ENCODE results near the gene ABCG4. TPM values are rescaled to one million over a fixed set of nuclear protein-coding genes. Genes with fewer than 3 reads are reported as not detected.
"Not testable (repeated sequence)": the region's sequence is repeated elsewhere in the genome, so short reads cannot be mapped to it uniquely, and the experiment has no call there.

ABCG4 gene
- total RNA-seq, 1 experiment from 2014 or later, result not detected

- no peak for DNase-seq (ENCODE audit: low spot score)
- H3K27ac ChIP-seq (ENCODE audit: low read depth, low read length, poor library complexity, severe bottlenecking), result no peak overlapping the region
- BruUV-seq (replicated peaks), result no TSS peak
- H3K4me3 ChIP-seq (ENCODE audit: low read depth, low read length, poor library complexity, severe bottlenecking), result no peak overlapping the region
- intact Hi-C loops (cut with micrococcal nuclease; ENCODE audit: unreplicated experiment), result no loop called here
- POLR2A ChIA-PET (ENCODE audit: low non-redundant PET), result interaction anchor here (0.7 kb wide), 1 partner anchor 21 kb away, joined by 3 read pairs; no protein-coding TSS in a partner anchor
- no peaks in the 10 kb centered on the region for H3K4me1 ChIP-seq (ENCODE audit: insufficient read depth, low read length, poor library complexity, severe bottlenecking)
- CTCF ChIA-PET, result no interaction called here
- TF ChIP-seq EZH2 (IDR thresholded peaks at IDR 0.05; ENCODE audit: borderline replicate concordance, low read depth, low read length, poor library complexity, severe bottlenecking), result no peak
- TF ChIP-seq CTCF (conservative IDR thresholded peaks at IDR 0.05; ENCODE audit: low read depth, low read length), result no peak
- H3K27me3 ChIP-seq (replicated peaks; ENCODE audit: insufficient read depth, low read depth, low read length, poor library complexity), result no peaks in the 10 kb centered on the region
- no peaks in the 10 kb centered on the region for H3K9me3 ChIP-seq (ENCODE audit: low read depth, low read length, poor library complexity, severe bottlenecking)
- H3K36me3 ChIP-seq (ENCODE audit: insufficient read depth, low read length, poor library complexity, severe bottlenecking), result no peaks in the 10 kb centered on the region
Measured at GRCh38 chr11:119188887-119189286, 40.0 kb downstream of the ABCG4 start.

DNA sequence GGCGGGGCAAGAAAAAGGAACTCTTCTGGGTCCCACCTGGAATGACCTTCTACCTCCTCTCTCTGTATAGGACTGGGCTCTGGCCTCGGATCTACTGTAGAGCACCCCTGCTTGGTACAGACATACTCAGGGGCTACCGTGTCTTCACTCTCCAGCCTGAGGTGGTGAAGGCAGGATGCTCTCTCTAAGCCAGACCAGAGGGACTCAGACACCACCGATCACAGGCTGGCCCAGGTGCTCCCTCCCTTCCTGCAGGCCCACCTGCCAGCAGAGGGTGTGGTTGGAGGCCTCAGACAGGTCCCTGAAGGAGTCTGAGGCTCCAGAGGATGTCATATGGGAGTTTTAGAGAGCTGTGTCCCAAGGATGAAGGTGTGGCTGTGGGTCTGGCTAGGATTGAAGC, 40.5 kb downstream of the ABCG4 start:
- no peak overlapping the region for H3K27ac ChIP-seq (ENCODE audit: low read depth, low read length, poor library complexity, severe bottlenecking)
- no TSS peak for BruUV-seq (replicated peaks)
- TF ChIP-seq CTCF (conservative IDR thresholded peaks at IDR 0.05; ENCODE audit: low read depth, low read length) (no peak), EZH2 (IDR thresholded peaks at IDR 0.05; ENCODE audit: borderline replicate concordance, low read depth, low read length, poor library complexity, severe bottlenecking) (no peak)
- H3K4me1 ChIP-seq (ENCODE audit: insufficient read depth, low read length, poor library complexity, severe bottlenecking), result no peaks in the 10 kb centered on the region
- no peak overlapping the region for H3K4me3 ChIP-seq (ENCODE audit: low read depth, low read length, poor library complexity, severe bottlenecking)
- ChIA-PET POLR2A (ENCODE audit: low non-redundant PET) (interaction anchor here (0.7 kb wide), 1 partner anchor 22 kb away, joined by 3 read pairs; no protein-coding TSS in a partner anchor), CTCF (no interaction called here)
- no peak for DNase-seq (ENCODE audit: low spot score)
- no peaks in the 10 kb centered on the region for H3K27me3 ChIP-seq (replicated peaks; ENCODE audit: insufficient read depth, low read depth, low read length, poor library complexity)
- no peaks in the 10 kb centered on the region for H3K9me3 ChIP-seq (ENCODE audit: low read depth, low read length, poor library complexity, severe bottlenecking)
- intact Hi-C loops (cut with micrococcal nuclease; ENCODE audit: unreplicated experiment), result no loop called here
- no peaks in the 10 kb centered on the region for H3K36me3 ChIP-seq (ENCODE audit: insufficient read depth, low read length, poor library complexity, severe bottlenecking)

DNA sequence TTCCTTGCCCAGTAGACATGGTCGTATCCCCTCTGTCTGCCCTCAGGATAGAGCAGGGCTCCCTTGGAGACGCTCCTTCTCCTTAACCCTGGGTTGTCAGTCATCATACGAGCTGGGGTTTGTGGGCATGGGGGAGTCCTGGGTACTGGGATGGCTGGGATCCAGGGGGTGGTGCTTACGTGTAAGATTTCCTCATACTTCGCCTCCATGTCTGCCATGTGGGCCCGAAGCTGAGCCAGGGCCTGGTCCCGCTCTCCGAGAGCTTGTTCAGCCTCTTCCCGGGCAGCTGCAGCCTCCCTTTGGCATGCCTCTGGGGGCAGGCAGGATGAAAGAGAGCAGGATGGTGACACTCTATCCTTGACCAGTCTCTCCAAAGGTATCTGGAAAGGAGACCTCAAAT, 41.7 kb downstream of the ABCG4 start:
- DNase-seq (ENCODE audit: low spot score), result no peak
- no peak overlapping the region for H3K27ac ChIP-seq (ENCODE audit: low read depth, low read length, poor library complexity, severe bottlenecking)
- H3K4me1 ChIP-seq (ENCODE audit: insufficient read depth, low read length, poor library complexity, severe bottlenecking), result no peaks in the 10 kb centered on the region
- no peaks in the 10 kb centered on the region for H3K27me3 ChIP-seq (replicated peaks; ENCODE audit: insufficient read depth, low read depth, low read length, poor library complexity)
- no peaks in the 10 kb centered on the region for H3K9me3 ChIP-seq (ENCODE audit: low read depth, low read length, poor library complexity, severe bottlenecking)
- POLR2A ChIA-PET (ENCODE audit: low non-redundant PET), result no interaction called here
- TF ChIP-seq EZH2 (IDR thresholded peaks at IDR 0.05; ENCODE audit: borderline replicate concordance, low read depth, low read length, poor library complexity, severe bottlenecking) (no peak), CTCF (conservative IDR thresholded peaks at IDR 0.05; ENCODE audit: low read depth, low read length) (no peak)
- BruUV-seq (replicated peaks), result no TSS peak
- H3K4me3 ChIP-seq (ENCODE audit: low read depth, low read length, poor library complexity, severe bottlenecking), result no peak overlapping the region
- CTCF ChIA-PET, result no interaction called here
- intact Hi-C loops (cut with micrococcal nuclease; ENCODE audit: unreplicated experiment), result no loop called here
- no peaks in the 10 kb centered on the region for H3K36me3 ChIP-seq (ENCODE audit: insufficient read depth, low read length, poor library complexity, severe bottlenecking)

- H3K36me3 ChIP-seq (ENCODE audit: insufficient read depth, low read length, poor library complexity, severe bottlenecking); BruUV-seq (replicated peaks); POLR2A ChIA-PET (ENCODE audit: low non-redundant PET); H3K4me3 ChIP-seq (ENCODE audit: low read depth, low read length, poor library complexity, severe bottlenecking); H3K4me1 ChIP-seq (ENCODE audit: insufficient read depth, low read length, poor library complexity, severe bottlenecking); H3K27ac ChIP-seq (ENCODE audit: low read depth, low read length, poor library complexity, severe bottlenecking); H3K9me3 ChIP-seq (ENCODE audit: low read depth, low read length, poor library complexity, severe bottlenecking); intact Hi-C loops (cut with micrococcal nuclease; ENCODE audit: unreplicated experiment); DNase-seq (ENCODE audit: low spot score); H3K27me3 ChIP-seq (replicated peaks; ENCODE audit: insufficient read depth, low read depth, low read length, poor library complexity): not testable (repeated sequence)
- CTCF ChIA-PET, result interaction anchor here (1.4 kb wide), 1 partner anchor 15 kb away, joined by 7 read pairs; the partner anchor contains the start of gene CBL
Measured at GRCh38 chr11:119191265-119191664, 42.4 kb downstream of the ABCG4 start.
